ENCODE results near the gene NSUN6.

NSUN6 gene

GRCh38 chr10:18545621-18546305, 105.6 kb downstream of the NSUN6 start:
- ChIA-PET CTCF (no interaction called here), POLR2A (no interaction called here)
- no peak for DNase-seq (ENCODE audit: extremely low spot score)
- TF ChIP-seq FOXM1 (IDR thresholded peaks at IDR 0.05; ENCODE audit: borderline replicate concordance) (no peak), ELF4 (IDR thresholded peaks at IDR 0.05) (no peak), L3MBTL2 (conservative IDR thresholded peaks at IDR 0.05) (no peak), SP1 (IDR thresholded peaks at IDR 0.05) (no peak)

GRCh38 chr10:18542832-18543231, 108.6 kb downstream of the NSUN6 start:
- ChIA-PET CTCF (no interaction called here), POLR2A (no interaction called here)
- TF ChIP-seq HDGF (IDR thresholded peaks at IDR 0.05; ENCODE audit: borderline replicate concordance): no peak
- no peak for TF ChIP-seq NFRKB (IDR thresholded peaks at IDR 0.05)
- no peak for TF ChIP-seq SUZ12 (IDR thresholded peaks at IDR 0.05)
- TF ChIP-seq PKNOX1 (IDR thresholded peaks at IDR 0.05): no peak
- no peak for TF ChIP-seq ZNF384 (IDR thresholded peaks at IDR 0.05)
- no peak for TF ChIP-seq TARDBP (IDR thresholded peaks at IDR 0.05)
- no peak for TF ChIP-seq ARNT (IDR thresholded peaks at IDR 0.05)
- TF ChIP-seq SP1 (IDR thresholded peaks at IDR 0.05): no peak
- no peak for TF ChIP-seq FOXM1 (IDR thresholded peaks at IDR 0.05; ENCODE audit: borderline replicate concordance)
- no peak for TF ChIP-seq ELF4 (IDR thresholded peaks at IDR 0.05)
- TF ChIP-seq FOXA1 (IDR thresholded peaks at IDR 0.05): no peak
- no peak for TF ChIP-seq L3MBTL2 (conservative IDR thresholded peaks at IDR 0.05)
- no peak for TF ChIP-seq CTBP1 (IDR thresholded peaks at IDR 0.05; ENCODE audit: borderline replicate concordance)
- no peak for TF ChIP-seq LEF1 (IDR thresholded peaks at IDR 0.05; ENCODE audit: borderline replicate concordance)
- TF ChIP-seq FOXK2 (IDR thresholded peaks at IDR 0.05): no peak
- no peak for TF ChIP-seq BHLHE40 (IDR thresholded peaks at IDR 0.05; ENCODE audit: borderline replicate concordance)
- DNase-seq (ENCODE audit: extremely low spot score): no peak

GRCh38 chr10:18540195-18540594, 111.2 kb downstream of the NSUN6 start:
- no peak for DNase-seq (ENCODE audit: extremely low spot score)
- ChIA-PET POLR2A (no interaction called here), CTCF (no interaction called here)
- TF ChIP-seq NFRKB (IDR thresholded peaks at IDR 0.05): no peak
- no peak for TF ChIP-seq CTBP1 (IDR thresholded peaks at IDR 0.05; ENCODE audit: borderline replicate concordance)
- no peak for TF ChIP-seq ZNF384 (IDR thresholded peaks at IDR 0.05)
- no peak for TF ChIP-seq BHLHE40 (IDR thresholded peaks at IDR 0.05; ENCODE audit: borderline replicate concordance)
- TF ChIP-seq FOXA1 (IDR thresholded peaks at IDR 0.05): no peak
- no peak for TF ChIP-seq SUZ12 (IDR thresholded peaks at IDR 0.05)
- TF ChIP-seq LEF1 (IDR thresholded peaks at IDR 0.05; ENCODE audit: borderline replicate concordance): no peak
- no peak for TF ChIP-seq FOXK2 (IDR thresholded peaks at IDR 0.05)
- no peak for TF ChIP-seq ARNT (IDR thresholded peaks at IDR 0.05)
- TF ChIP-seq FOXM1 (IDR thresholded peaks at IDR 0.05; ENCODE audit: borderline replicate concordance): no peak

- ChIA-PET CTCF (no interaction called here), POLR2A (no interaction called here)
- no peak for TF ChIP-seq ARNT (IDR thresholded peaks at IDR 0.05)
- no peak for TF ChIP-seq NFRKB (IDR thresholded peaks at IDR 0.05)
- TF ChIP-seq FOXA1 (IDR thresholded peaks at IDR 0.05): no peak
- no peak for TF ChIP-seq ZNF384 (IDR thresholded peaks at IDR 0.05)
- TF ChIP-seq L3MBTL2 (conservative IDR thresholded peaks at IDR 0.05): no peak
- DNase-seq (ENCODE audit: extremely low spot score): no peak
These were observed 112.1 kb downstream of the NSUN6 start for GRCh38 chr10:18539335-18539734.

GRCh38 chr10:18533896-18534295, 117.5 kb downstream of the NSUN6 start:
- CTCF ChIA-PET: no interaction called here
- no peak for DNase-seq (ENCODE audit: extremely low spot score)
- no peak for TF ChIP-seq SUZ12 (IDR thresholded peaks at IDR 0.05)
- no peak for TF ChIP-seq FOXM1 (IDR thresholded peaks at IDR 0.05; ENCODE audit: borderline replicate concordance)
- no peak for TF ChIP-seq SP1 (IDR thresholded peaks at IDR 0.05)
- no peak for TF ChIP-seq L3MBTL2 (conservative IDR thresholded peaks at IDR 0.05)
- TF ChIP-seq TARDBP (IDR thresholded peaks at IDR 0.05): no peak
- TF ChIP-seq ZNF384 (IDR thresholded peaks at IDR 0.05): no peak
- no peak for TF ChIP-seq ARNT (IDR thresholded peaks at IDR 0.05)
- POLR2A ChIA-PET: no interaction called here

- TF ChIP-seq ZNF384 (IDR thresholded peaks at IDR 0.05): no peak
- TF ChIP-seq L3MBTL2 (conservative IDR thresholded peaks at IDR 0.05): no peak
- TF ChIP-seq CTBP1 (IDR thresholded peaks at IDR 0.05; ENCODE audit: borderline replicate concordance): no peak
- no peak for TF ChIP-seq ELF4 (IDR thresholded peaks at IDR 0.05)
- TF ChIP-seq PKNOX1 (IDR thresholded peaks at IDR 0.05): no peak
- no peak for TF ChIP-seq FOXA1 (IDR thresholded peaks at IDR 0.05)
- TF ChIP-seq SP1 (IDR thresholded peaks at IDR 0.05): no peak
- no peak for TF ChIP-seq TARDBP (IDR thresholded peaks at IDR 0.05)
- TF ChIP-seq BHLHE40 (IDR thresholded peaks at IDR 0.05; ENCODE audit: borderline replicate concordance): no peak
- TF ChIP-seq FOXK2 (IDR thresholded peaks at IDR 0.05): no peak
- DNase-seq (ENCODE audit: extremely low spot score): no peak
- POLR2A ChIA-PET: no interaction called here
- CTCF ChIA-PET: no interaction called here
These were observed 118.4 kb downstream of the NSUN6 start for GRCh38 chr10:18532881-18533535.

- ChIA-PET POLR2A (no interaction called here), CTCF (no interaction called here)
- no peak for TF ChIP-seq TARDBP (IDR thresholded peaks at IDR 0.05)
- TF ChIP-seq HDGF (IDR thresholded peaks at IDR 0.05; ENCODE audit: borderline replicate concordance): no peak
- TF ChIP-seq ARNT (IDR thresholded peaks at IDR 0.05): no peak
- no peak for TF ChIP-seq ELF4 (IDR thresholded peaks at IDR 0.05)
- TF ChIP-seq NFRKB (IDR thresholded peaks at IDR 0.05): no peak
- no peak for TF ChIP-seq LEF1 (IDR thresholded peaks at IDR 0.05; ENCODE audit: borderline replicate concordance)
- no peak for TF ChIP-seq FOXA1 (IDR thresholded peaks at IDR 0.05)
- no peak for TF ChIP-seq PKNOX1 (IDR thresholded peaks at IDR 0.05)
- no peak for TF ChIP-seq BHLHE40 (IDR thresholded peaks at IDR 0.05; ENCODE audit: borderline replicate concordance)
- no peak for TF ChIP-seq SUZ12 (IDR thresholded peaks at IDR 0.05)
- no peak for TF ChIP-seq FOXK2 (IDR thresholded peaks at IDR 0.05)
- TF ChIP-seq SP1 (IDR thresholded peaks at IDR 0.05): no peak
- no peak for DNase-seq (ENCODE audit: extremely low spot score)
These were observed 123.1 kb downstream of the NSUN6 start for GRCh38 chr10:18528292-18528691.
